Effector memory CD4-positive, alpha-beta T cell (primary cell): ENCODE data around the gene TMBIM1.

Experiments
- DNase-seq, 3 donors: peaks; one replicate each; pipeline ENCODE4 v3.0.0-alpha.2; 2020
- H3K27ac ChIP-seq: 2 replicates; pipeline ENCODE4 v1.7.0; 2013; ENCODE audit warnings: mild to moderate bottlenecking, low read length, moderate library complexity; ENCODE audit not compliant: insufficient read depth, poor library complexity, severe bottlenecking
- H3K27me3 ChIP-seq: replicated peaks from 2 replicates; pipeline ENCODE4 v1.7.0; 2013; ENCODE audit warnings: mild to moderate bottlenecking, low read length; ENCODE audit not compliant: insufficient read depth, control insufficient read depth, poor library complexity, severe bottlenecking
- H3K36me3 ChIP-seq: 2 replicates; pipeline ENCODE4 v1.7.0; 2013; ENCODE audit warnings: mild to moderate bottlenecking, low read length, moderate library complexity; ENCODE audit not compliant: control insufficient read depth, insufficient read depth
- H3K4me1 ChIP-seq: 2 replicates; pipeline ENCODE4 v1.7.0; 2013; ENCODE audit warnings: low read length, mild to moderate bottlenecking; ENCODE audit not compliant: control insufficient read depth, insufficient read depth, poor library complexity, severe bottlenecking
- H3K4me3 ChIP-seq: 2 replicates; pipeline ENCODE4 v1.7.0; 2013; ENCODE audit warnings: low read length, low read depth, mild to moderate bottlenecking; ENCODE audit not compliant: insufficient read depth, poor library complexity, severe bottlenecking
- H3K9me3 ChIP-seq: 2 replicates; pipeline ENCODE4 v1.7.0; 2013; ENCODE audit warnings: mild to moderate bottlenecking, low read length, moderate library complexity; ENCODE audit not compliant: control insufficient read depth
- total RNA-seq, 3 donors: gene quantifications; one replicate each; lab custom pipeline; 2026; lab: John Stamatoyannopoulos, UW

TMBIM1 gene, protein sequence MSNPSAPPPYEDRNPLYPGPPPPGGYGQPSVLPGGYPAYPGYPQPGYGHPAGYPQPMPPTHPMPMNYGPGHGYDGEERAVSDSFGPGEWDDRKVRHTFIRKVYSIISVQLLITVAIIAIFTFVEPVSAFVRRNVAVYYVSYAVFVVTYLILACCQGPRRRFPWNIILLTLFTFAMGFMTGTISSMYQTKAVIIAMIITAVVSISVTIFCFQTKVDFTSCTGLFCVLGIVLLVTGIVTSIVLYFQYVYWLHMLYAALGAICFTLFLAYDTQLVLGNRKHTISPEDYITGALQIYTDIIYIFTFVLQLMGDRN
- 114 to 158 (median 135) reads per million in 3 donors for total RNA-seq

DNA sequence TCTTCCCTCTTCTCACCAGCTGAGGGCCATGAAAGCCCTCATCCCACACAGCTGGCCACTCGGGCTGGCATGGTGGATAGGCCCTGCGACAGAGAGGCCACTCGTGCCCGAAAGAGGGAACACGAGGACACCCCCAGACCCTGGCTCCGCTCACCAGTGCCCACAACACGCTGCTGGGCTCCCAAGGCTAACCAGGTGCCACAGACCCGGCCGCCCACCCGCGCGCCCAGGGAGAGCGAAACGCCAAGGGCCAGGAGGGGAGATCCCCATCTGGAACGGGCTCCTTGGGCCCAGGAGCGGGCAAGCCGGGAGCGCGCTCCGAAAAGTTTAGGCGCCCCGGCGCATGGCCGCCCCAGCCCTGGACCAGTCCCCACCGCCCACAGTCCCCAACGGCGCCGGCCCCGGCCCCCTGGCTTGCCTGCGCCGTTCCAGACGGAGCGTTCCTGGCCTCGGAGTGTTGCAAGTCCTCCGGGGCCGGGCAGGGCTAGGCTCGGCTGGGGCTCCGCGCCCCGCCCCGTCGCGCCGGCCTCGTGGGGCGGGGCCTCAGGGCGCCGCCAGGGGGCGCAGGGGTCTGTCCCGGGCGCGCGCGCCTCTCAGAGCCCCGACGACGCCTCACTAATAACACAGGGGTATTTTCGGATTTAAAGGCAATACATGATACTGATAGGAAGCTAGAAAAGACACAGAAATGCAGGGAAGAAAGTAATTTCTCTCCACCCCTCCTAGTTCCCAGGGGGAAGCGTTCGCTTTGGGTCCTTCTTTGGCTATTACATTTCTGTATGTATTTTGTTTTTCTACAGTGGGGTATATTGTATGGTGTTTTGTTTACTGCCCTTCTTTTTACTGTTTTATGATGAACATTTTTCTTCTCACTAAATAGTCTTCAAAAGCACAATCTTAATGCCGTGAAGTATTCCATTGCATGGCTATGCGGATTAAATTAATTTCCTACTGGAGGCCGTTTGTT is at the start of gene TMBIM1:
Gene TMBIM1 (minus strand): TSS at position 456 of the 967 bp plus-strand sequence. CDS start 10,362 bp downstream, outside the sequence.
- DNase-seq: peak; percentile 68 to 70 (median 69)
- Histone ChIP-seq H3K9me3 (no peaks in the 10 kb centered on the region), H3K27ac (peak within 1 kb of the TSS; percentile 99), H3K27me3 (no peaks in the 10 kb centered on the region), H3K36me3 (no peaks in the 10 kb centered on the region), H3K4me1 (peaks cover 40% of the 10 kb centered on the region), H3K4me3 (peak within 1 kb of the TSS; percentile 83)

DNA sequence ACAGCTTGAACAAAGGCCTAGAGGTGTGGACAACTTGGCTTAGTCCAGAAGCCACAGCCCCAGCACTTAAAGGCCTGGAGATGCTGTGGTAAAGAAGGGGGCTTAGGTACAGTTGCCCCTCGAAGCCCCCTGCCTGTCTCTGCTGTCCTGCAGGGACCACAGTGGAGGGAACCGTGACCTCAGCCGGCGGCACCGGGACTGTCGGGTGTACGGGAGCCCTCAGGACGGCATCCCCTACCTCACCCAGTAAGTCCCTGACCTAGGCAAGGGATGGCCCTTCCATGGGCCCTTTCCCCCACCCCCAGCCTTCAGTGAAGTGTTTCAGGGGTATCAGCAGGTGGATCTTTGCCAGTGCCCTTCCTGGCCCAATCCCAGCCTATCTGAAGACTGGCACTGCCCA is 49.1 kb upstream of the TMBIM1 start:
- Histone ChIP-seq H3K4me1 (no peaks in the 10 kb centered on the region), H3K27ac (no peak overlapping the region), H3K27me3 (no peaks in the 10 kb centered on the region), H3K4me3 (no peak overlapping the region), H3K9me3 (no peaks in the 10 kb centered on the region), H3K36me3 (no peaks in the 10 kb centered on the region)
- DNase-seq: no peak

DNA sequence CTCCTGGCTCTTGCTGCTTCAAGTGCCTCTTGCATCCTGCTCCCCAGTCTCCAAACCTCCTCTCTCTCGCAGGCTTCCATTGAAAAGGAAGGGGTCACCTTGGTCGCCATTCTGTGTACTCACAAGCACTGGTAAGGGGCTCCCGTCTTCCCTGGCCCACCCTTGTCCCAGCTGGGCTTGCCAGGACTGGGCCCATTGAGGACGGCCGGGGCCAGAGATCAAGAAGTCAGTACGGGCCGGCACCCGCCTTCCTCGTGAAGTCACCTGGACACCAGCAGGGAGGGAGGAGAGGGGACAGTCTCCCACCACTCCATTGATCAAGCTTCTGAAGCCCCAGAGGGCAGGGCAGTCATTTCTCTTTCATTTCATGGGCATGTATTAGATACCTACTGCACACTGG is 48.4 kb upstream of the TMBIM1 start:
- no peak overlapping the region for H3K4me3 ChIP-seq
- DNase-seq: no peak
- H3K27ac ChIP-seq: no peak overlapping the region
- H3K4me1 ChIP-seq: no peaks in the 10 kb centered on the region
- H3K36me3 ChIP-seq: no peaks in the 10 kb centered on the region
- H3K9me3 ChIP-seq: no peaks in the 10 kb centered on the region
- no peaks in the 10 kb centered on the region for H3K27me3 ChIP-seq

DNA sequence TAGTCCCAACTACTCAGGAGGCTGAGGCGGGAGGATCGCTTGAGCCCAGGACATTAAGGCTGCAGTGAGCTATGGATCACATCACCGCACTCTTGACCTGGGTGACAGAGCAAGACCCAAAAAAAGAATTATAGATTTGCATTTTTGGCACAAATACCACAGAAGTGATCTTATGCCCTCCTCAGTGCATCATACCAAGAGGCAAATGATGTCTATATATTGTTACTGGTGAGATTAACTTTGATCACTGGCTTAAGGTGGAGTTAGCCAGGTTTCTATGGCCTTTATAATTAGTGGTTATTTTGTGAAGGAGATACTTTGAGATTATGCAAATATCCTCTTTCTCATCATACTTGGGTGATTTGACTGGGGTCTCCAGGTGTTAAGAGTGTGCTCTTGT is 42.2 kb upstream of the TMBIM1 start:
- Histone ChIP-seq H3K27ac (no peak overlapping the region), H3K4me1 (no peaks in the 10 kb centered on the region), H3K27me3 (no peaks in the 10 kb centered on the region)

DNA sequence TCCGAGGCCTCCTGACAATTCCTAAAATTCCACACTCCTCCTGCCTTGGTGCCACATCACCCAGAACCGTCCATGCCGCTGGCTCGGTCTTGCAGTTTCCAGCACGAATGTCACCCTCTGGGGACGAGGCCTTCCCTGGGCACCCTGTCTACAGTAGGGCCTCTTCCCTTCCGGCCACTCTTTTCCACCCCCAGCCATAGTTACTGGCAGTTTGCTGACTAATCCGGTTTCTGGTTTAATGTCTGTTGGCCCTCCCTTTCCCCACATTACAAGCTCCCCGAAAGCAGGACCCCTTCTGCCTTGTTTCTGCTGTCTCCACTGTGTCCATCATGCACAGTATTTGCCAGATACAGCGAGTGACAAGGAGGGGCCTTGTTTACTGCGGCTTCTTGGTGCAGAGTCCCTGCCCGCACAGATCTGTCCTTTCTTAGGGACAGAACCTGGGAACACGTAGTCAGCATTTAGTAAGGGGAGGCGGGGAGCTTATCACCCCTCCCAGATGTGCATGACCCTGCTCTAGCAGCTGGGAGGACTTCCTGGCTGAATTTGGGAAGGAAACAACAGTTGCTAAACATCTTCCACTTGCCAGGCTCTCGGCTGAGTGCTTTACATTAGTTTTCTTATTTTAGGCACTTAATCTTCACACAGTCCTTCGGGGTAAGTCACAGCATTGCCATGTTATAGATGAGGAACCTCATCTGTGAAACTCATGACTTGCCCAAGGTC is 40.8 kb upstream of the TMBIM1 start:
- no peak overlapping the region for H3K27ac ChIP-seq
- H3K27me3 ChIP-seq: no peaks in the 10 kb centered on the region
- no peaks in the 10 kb centered on the region for H3K36me3 ChIP-seq
- no peaks in the 10 kb centered on the region for H3K9me3 ChIP-seq
- no peak overlapping the region for H3K4me3 ChIP-seq
- DNase-seq: no peak
- no peaks in the 10 kb centered on the region for H3K4me1 ChIP-seq

More for the DNA sequence above, 42.2 kb upstream of the TMBIM1 start:
- Histone ChIP-seq H3K36me3 (no peaks in the 10 kb centered on the region), H3K4me3 (no peak overlapping the region), H3K9me3 (no peaks in the 10 kb centered on the region)
- no peak for DNase-seq

DNA sequence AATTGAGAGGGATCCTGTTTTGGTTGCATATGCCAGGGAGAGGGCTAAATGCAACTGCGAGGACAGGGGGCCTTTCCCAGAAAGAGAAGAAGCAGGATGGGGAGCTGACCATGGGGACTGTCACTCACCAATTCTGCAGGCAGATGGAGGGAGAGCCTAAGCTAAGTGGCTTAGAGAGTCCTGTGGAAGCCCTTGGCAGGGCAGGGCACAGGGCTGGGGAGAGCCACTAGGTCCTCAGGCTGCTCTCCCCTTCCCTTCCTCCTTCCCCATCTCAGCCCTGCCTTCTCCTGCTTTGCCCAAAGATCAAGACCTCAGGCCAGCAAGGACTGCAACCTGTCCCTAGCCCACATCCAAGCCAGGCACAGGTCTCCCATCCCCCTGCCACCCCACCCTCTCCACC is 40.0 kb upstream of the TMBIM1 start:
- no peak overlapping the region for H3K4me3 ChIP-seq
- H3K9me3 ChIP-seq: no peaks in the 10 kb centered on the region
- H3K27me3 ChIP-seq: no peaks in the 10 kb centered on the region
- no peak overlapping the region for H3K27ac ChIP-seq
- no peaks in the 10 kb centered on the region for H3K4me1 ChIP-seq
- no peaks in the 10 kb centered on the region for H3K36me3 ChIP-seq
- no peak for DNase-seq

DNA sequence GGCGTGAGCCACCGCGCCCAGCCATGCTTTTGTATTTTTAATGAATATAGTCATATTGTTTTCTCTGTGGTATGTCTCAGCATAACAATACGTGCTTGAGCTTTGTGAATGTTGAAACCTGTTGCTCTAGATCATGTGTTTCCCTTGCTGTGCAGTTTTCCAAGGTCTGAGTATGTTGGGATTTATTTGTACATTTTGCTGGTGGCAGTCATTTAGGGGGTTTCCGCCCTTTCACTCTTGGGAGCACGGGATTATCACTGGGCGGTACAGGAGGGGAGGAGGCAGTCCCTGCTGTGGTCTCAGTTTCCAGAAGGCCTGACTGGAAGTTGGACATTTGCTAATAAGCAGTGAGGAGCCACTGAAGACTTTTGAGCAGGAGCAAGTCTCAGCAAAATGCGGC is 39.4 kb upstream of the TMBIM1 start:
- no peaks in the 10 kb centered on the region for H3K36me3 ChIP-seq
- no peak overlapping the region for H3K27ac ChIP-seq
- H3K9me3 ChIP-seq: no peaks in the 10 kb centered on the region
- H3K4me3 ChIP-seq: no peak overlapping the region
- DNase-seq: no peak
- no peaks in the 10 kb centered on the region for H3K4me1 ChIP-seq
- H3K27me3 ChIP-seq: no peaks in the 10 kb centered on the region

DNA sequence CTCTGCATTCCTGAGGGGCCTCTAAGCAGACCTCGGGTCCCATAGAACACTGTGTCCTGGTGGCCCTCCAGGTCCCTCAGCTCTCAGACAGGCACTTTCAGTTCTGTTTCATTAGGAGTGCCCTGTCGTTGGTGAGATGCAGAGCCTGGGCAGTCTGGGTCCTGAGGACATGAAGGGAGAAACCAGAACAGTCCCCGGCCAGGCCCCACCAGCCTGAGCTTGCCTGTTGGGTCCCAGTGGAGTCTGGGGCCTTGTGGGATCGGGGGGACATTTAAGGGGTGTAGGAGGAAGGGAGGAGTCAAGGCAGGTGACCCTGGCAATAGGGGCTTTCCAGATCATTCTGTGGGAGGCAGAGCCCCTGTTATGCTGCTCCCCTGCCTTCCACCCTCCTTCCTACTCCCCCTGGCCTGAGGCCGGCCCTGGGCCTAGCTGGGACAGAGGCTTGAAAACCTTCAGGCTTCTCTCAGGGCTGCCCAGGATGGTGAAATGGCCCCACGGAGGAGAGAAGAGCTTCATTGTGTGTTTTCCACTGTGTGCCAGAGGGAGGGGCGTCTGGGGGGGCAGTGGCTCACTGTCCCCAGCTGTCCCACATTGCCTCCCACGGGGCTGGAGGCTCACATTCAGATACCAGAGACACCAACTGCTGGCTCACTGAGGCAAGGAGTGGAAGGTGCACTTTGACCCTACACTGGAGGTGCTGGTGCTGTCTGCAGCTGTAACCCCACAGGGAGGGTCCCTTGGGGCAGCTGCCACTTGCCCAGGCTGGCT is 37.7 kb upstream of the TMBIM1 start:
- no peaks in the 10 kb centered on the region for H3K36me3 ChIP-seq
- no peak for DNase-seq
- H3K4me1 ChIP-seq: no peaks in the 10 kb centered on the region
- no peaks in the 10 kb centered on the region for H3K9me3 ChIP-seq
- no peak overlapping the region for H3K27ac ChIP-seq
- H3K27me3 ChIP-seq: no peaks in the 10 kb centered on the region
- no peak overlapping the region for H3K4me3 ChIP-seq

DNA sequence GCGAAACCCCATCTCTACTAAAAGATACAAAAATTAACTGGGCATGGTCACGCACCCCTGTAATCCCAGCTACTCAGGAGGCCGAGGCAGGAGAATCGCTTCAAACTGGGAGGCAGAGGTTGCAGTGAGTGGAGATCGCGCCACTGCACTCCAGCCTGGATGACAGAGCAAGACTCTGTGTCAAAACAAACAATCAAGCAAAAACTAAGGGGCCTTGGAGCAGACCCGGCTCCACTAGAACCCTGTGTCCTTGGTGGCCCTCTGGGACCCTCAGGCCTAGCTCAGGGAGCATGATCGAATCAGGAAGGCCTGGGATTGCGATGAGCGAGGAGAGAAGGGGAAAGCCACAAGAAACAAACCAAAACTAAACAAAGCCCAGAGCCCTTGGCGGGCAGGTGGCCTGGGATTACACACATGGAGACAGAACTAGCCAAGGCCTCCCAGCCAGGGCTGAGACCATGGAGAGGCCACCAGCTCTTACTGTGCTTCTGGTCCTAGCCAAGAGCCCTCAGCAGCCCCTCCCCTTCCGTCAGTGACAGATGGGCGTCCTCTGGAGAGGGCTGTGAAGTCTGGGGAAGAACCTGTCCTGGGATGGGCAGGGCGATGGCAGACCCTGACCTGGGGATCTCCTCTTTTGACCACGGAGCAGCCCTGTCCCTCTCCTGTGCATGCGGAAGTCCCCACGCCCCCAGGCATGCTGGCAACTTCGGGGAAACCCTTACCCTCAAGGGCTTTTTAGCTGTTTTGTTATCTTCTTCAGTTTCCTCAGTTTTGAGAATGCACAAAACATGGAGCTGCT is 36.9 kb upstream of the TMBIM1 start:
- Histone ChIP-seq H3K27me3 (no peaks in the 10 kb centered on the region), H3K4me3 (no peak overlapping the region), H3K4me1 (no peaks in the 10 kb centered on the region), H3K9me3 (no peaks in the 10 kb centered on the region), H3K27ac (no peak overlapping the region), H3K36me3 (no peaks in the 10 kb centered on the region)
- no peak for DNase-seq
